MM.1S (cell line): ENCODE measurements around the gene SYVN1.

Source experiments
- DNase-seq: peaks from one replicate; pipeline ENCODE4 v3.0.0-alpha.2; 2015
- H2AFZ ChIP-seq: fragments of 300-600 bp; sonication (generic); 2 replicates; pipeline ENCODE4 v1.6.0; 2016; ENCODE audit warnings: antibody characterized with exemption, low read length
- H3F3A ChIP-seq: fragments of 300-600 bp; sonication (generic); 2 replicates; pipeline ENCODE4 v1.6.1; 2016; ENCODE audit warnings: mild to moderate bottlenecking, antibody characterized with exemption, low read length, moderate library complexity, mixed read lengths; ENCODE audit not compliant: insufficient read depth
- H3K27ac ChIP-seq: fragments of 300-600 bp; sonication (generic); 2 replicates; pipeline ENCODE4 v1.5.1; 2016; ENCODE audit warnings: mild to moderate bottlenecking, low read length
- H3K27me3 ChIP-seq: fragments of 300-600 bp; sonication (generic); replicated peaks from 2 replicates; pipeline ENCODE4 v1.6.0; 2016; ENCODE audit warnings: low read length; ENCODE audit not compliant: insufficient read depth
- H3K36me3 ChIP-seq: fragments of 300-600 bp; sonication (generic); replicated peaks from 2 replicates; pipeline ENCODE4 v1.6.1; 2016; ENCODE audit warnings: mild to moderate bottlenecking, low read length, mixed read lengths; ENCODE audit not compliant: insufficient read depth
- H3K4me1 ChIP-seq: fragments of 300-600 bp; sonication (generic); 2 replicates; pipeline ENCODE4 v1.6.1; 2016; ENCODE audit warnings: low read length, mixed read lengths
- H3K4me2 ChIP-seq: fragments of 300-600 bp; sonication (generic); 2 replicates; pipeline ENCODE4 v1.6.0; 2016; ENCODE audit warnings: low read depth, low read length
- H3K4me3 ChIP-seq: fragments of 300-600 bp; sonication (generic); 2 replicates; pipeline ENCODE4 v1.5.1; 2016; ENCODE audit warnings: low read length, mixed read lengths
- H3K79me2 ChIP-seq: fragments of 300-600 bp; sonication (generic); 2 replicates; pipeline ENCODE4 v1.6.1; 2016; ENCODE audit warnings: mixed run types, low read length, mixed read lengths
- H3K9ac ChIP-seq: fragments of 300-600 bp; sonication (generic); 2 replicates; pipeline ENCODE4 v1.6.1; 2016; ENCODE audit warnings: low read length, mixed read lengths
- H3K9me2 ChIP-seq: fragments of 300-600 bp; sonication (generic); replicated peaks from 2 replicates; pipeline ENCODE4 v1.6.1; 2016; ENCODE audit warnings: mild to moderate bottlenecking, low read length, mixed read lengths; ENCODE audit not compliant: insufficient read depth
- H3K9me3 ChIP-seq: fragments of 300-600 bp; sonication (generic); replicated peaks from 2 replicates; pipeline ENCODE4 v1.6.1; 2016; ENCODE audit warnings: mild to moderate bottlenecking, low read length, mixed read lengths; ENCODE audit not compliant: insufficient read depth
- H4K20me1 ChIP-seq: fragments of 300-600 bp; sonication (generic); 2 replicates; pipeline ENCODE4 v1.6.1; 2016; ENCODE audit warnings: mild to moderate bottlenecking, low read length, moderate library complexity, mixed read lengths; ENCODE audit not compliant: insufficient read depth
- CTCF ChIP-seq: fragments of 300-600 bp; sonication (generic); IDR thresholded peaks from 2 replicates; pipeline ENCODE4 v1.5.1; 2016; ENCODE audit warnings: antibody characterized with exemption, low read length, mixed read lengths
- EZH2 ChIP-seq: fragments of 300-600 bp; sonication (generic); optimal IDR thresholded peaks from 2 replicates; pipeline ENCODE3; 2017; ENCODE audit warnings: low read depth, mild to moderate bottlenecking, antibody characterized with exemption, low read length, mixed read lengths
- EZH2phosphoT487 ChIP-seq: fragments of 300-600 bp; sonication (generic); IDR thresholded peaks from 2 replicates; pipeline ENCODE4 v1.6.1; 2018; ENCODE audit warnings: antibody characterized with exemption, low read length

The SYVN1 gene

GRCh38 chr11:65163684-65164083 lies 29.4 kb upstream of the SYVN1 start:
- no peak for DNase-seq
- Histone ChIP-seq H3K4me3 (no peak overlapping the region), H3K9me3 (no peaks in the 10 kb centered on the region), H3K27ac (no peak overlapping the region), H3K36me3 (no peaks in the 10 kb centered on the region), H3K9ac (no peak overlapping the region), H3K4me1 (0 out of 2 replicates have a peak, but pooled peaks cover 8% of the 10 kb centered on the region), H3K4me2 (no peak overlapping the region), H3K27me3 (no peaks in the 10 kb centered on the region), H2AFZ (no peak overlapping the region), H3F3A (no peaks in the 10 kb centered on the region), H4K20me1 (no peaks in the 10 kb centered on the region), H3K79me2 (no peaks in the 10 kb centered on the region), H3K9me2 (no peaks in the 10 kb centered on the region)
- TF ChIP-seq EZH2 (no peak), EZH2phosphoT487 (no peak), CTCF (no peak)

- Histone ChIP-seq H3K4me1 (0 out of 2 replicates have a peak, but pooled peaks cover 9% of the 10 kb centered on the region), H4K20me1 (no peaks in the 10 kb centered on the region), H3F3A (no peaks in the 10 kb centered on the region), H3K4me2 (no peak overlapping the region), H3K9me2 (no peaks in the 10 kb centered on the region), H3K36me3 (no peaks in the 10 kb centered on the region), H3K9me3 (no peaks in the 10 kb centered on the region), H3K9ac (no peak overlapping the region), H3K79me2 (no peaks in the 10 kb centered on the region), H3K27me3 (no peaks in the 10 kb centered on the region), H3K27ac (no peak overlapping the region), H3K4me3 (no peak overlapping the region), H2AFZ (no peak overlapping the region)
- no peak for DNase-seq
- TF ChIP-seq CTCF (no peak), EZH2 (no peak), EZH2phosphoT487 (no peak)
Observed at GRCh38 chr11:65160643-65161042, 26.3 kb upstream of the SYVN1 start.

GRCh38 chr11:65159012-65159411 lies 24.7 kb upstream of the SYVN1 start:
- H3K79me2 ChIP-seq, result no peaks in the 10 kb centered on the region
- H3K9me3 ChIP-seq, result no peaks in the 10 kb centered on the region
- 0 out of 2 replicates have a peak, but pooled peaks cover 9% of the 10 kb centered on the region for H3K4me1 ChIP-seq
- 0 out of 2 replicates have a peak overlapping the region, but pooled peaks have one; percentile 1 for H3K4me2 ChIP-seq
- no peak for TF ChIP-seq EZH2phosphoT487
- TF ChIP-seq EZH2, result no peak
- TF ChIP-seq CTCF, result no peak
- no peaks in the 10 kb centered on the region for H4K20me1 ChIP-seq
- H3K27me3 ChIP-seq, result no peaks in the 10 kb centered on the region
- H3K9ac ChIP-seq, result no peak overlapping the region
- DNase-seq, result no peak
- H2AFZ ChIP-seq, result no peak overlapping the region
- H3K9me2 ChIP-seq, result no peaks in the 10 kb centered on the region
- H3F3A ChIP-seq, result no peaks in the 10 kb centered on the region
- H3K4me3 ChIP-seq, result no peak overlapping the region
- no peak overlapping the region for H3K27ac ChIP-seq
- no peaks in the 10 kb centered on the region for H3K36me3 ChIP-seq
